ENCODE data around the gene CCNG1.

Gene CCNG1

GRCh38 chr5:163434401-163434866 lies 3.0 kb upstream of the CCNG1 start:
- no peaks in the 10 kb centered on the region for H3K9me3 ChIP-seq (ENCODE audit: low read depth, low read length)
- DNase-seq (ENCODE audit: low read depth, low spot score) = no peak
- no peak overlapping the region for H3K27ac ChIP-seq
- no peak overlapping the region for H3K4me3 ChIP-seq
- H3K9ac ChIP-seq (ENCODE audit: insufficient read length) = no peak overlapping the region
- TF ChIP-seq POLR2AphosphoS5 (IDR thresholded peaks at IDR 0.05; ENCODE audit: borderline replicate concordance, low read depth, low read length) (no peak), EZH2 (IDR thresholded peaks at IDR 0.05) (no peak), FOXP2 (optimal IDR thresholded peaks at IDR 0.05; ENCODE audit: control extremely low read depth, extremely low read length, insufficient read depth) (no peak)
- H3K36me3 ChIP-seq (ENCODE audit: insufficient read depth, low read length) = peaks cover 6% of the 10 kb centered on the region

GRCh38 chr5:163436515-163436914 lies 880 bp upstream of the CCNG1 start:
- peaks cover 23% of the 10 kb centered on the region for H3K36me3 ChIP-seq (ENCODE audit: insufficient read depth, low read length)
- peak overlapping the region; percentile 91 for H3K4me3 ChIP-seq
- no peak overlapping the region for H3K27ac ChIP-seq
- no peaks in the 10 kb centered on the region for H3K9me3 ChIP-seq (ENCODE audit: low read depth, low read length)
- peak overlapping the region; percentile 75 for H3K9ac ChIP-seq (ENCODE audit: insufficient read length)
- TF ChIP-seq POLR2AphosphoS5 (IDR thresholded peaks at IDR 0.05; ENCODE audit: borderline replicate concordance, low read depth, low read length) (no peak), FOXP2 (optimal IDR thresholded peaks at IDR 0.05; ENCODE audit: control extremely low read depth, extremely low read length, insufficient read depth) (no peak), EZH2 (IDR thresholded peaks at IDR 0.05) (no peak)
- no peak for DNase-seq (ENCODE audit: low read depth, low spot score)

- Histone ChIP-seq H3K9ac (ENCODE audit: insufficient read length) (peak overlapping the region; percentile 75), H3K4me3 (peak overlapping the region; percentile 91), H3K27ac (0 out of 2 replicates have a peak overlapping the region, but pooled peaks have one; percentile 48), H3K36me3 (ENCODE audit: insufficient read depth, low read length) (peaks cover 27% of the 10 kb centered on the region), H3K9me3 (ENCODE audit: low read depth, low read length) (no peaks in the 10 kb centered on the region)
- no peak for DNase-seq (ENCODE audit: low read depth, low spot score)
- TF ChIP-seq FOXP2 (optimal IDR thresholded peaks at IDR 0.05; ENCODE audit: control extremely low read depth, extremely low read length, insufficient read depth) (no peak), POLR2AphosphoS5 (IDR thresholded peaks at IDR 0.05; ENCODE audit: borderline replicate concordance, low read depth, low read length) (no peak), EZH2 (IDR thresholded peaks at IDR 0.05) (no peak)
These were observed 435 bp upstream of the CCNG1 start for GRCh38 chr5:163437011-163437308.

GRCh38 chr5:163439092-163439425 lies 1.7 kb downstream of the CCNG1 start:
- Histone ChIP-seq H3K9ac (ENCODE audit: insufficient read length) (peak overlapping the region; percentile 7), H3K9me3 (ENCODE audit: low read depth, low read length) (no peaks in the 10 kb centered on the region), H3K4me3 (no peak overlapping the region; the same call in 1 of the 2 replicates), H3K36me3 (ENCODE audit: insufficient read depth, low read length) (peaks cover 48% of the 10 kb centered on the region), H3K27ac (no peak overlapping the region)
- no peak for TF ChIP-seq POLR2AphosphoS5 (IDR thresholded peaks at IDR 0.05; ENCODE audit: borderline replicate concordance, low read depth, low read length)
- TF ChIP-seq FOXP2 (optimal IDR thresholded peaks at IDR 0.05; ENCODE audit: control extremely low read depth, extremely low read length, insufficient read depth) = no peak
- TF ChIP-seq EZH2 (IDR thresholded peaks at IDR 0.05) = no peak
- no peak for DNase-seq (ENCODE audit: low read depth, low spot score)

GRCh38 chr5:163440954-163441353 lies 3.6 kb downstream of the CCNG1 start:
- Histone ChIP-seq H3K27ac (no peak overlapping the region), H3K36me3 (ENCODE audit: insufficient read depth, low read length) (peaks cover 67% of the 10 kb centered on the region)
- TF ChIP-seq POLR2AphosphoS5 (IDR thresholded peaks at IDR 0.05; ENCODE audit: borderline replicate concordance, low read depth, low read length) (no peak), EZH2 (IDR thresholded peaks at IDR 0.05) (no peak), FOXP2 (optimal IDR thresholded peaks at IDR 0.05; ENCODE audit: control extremely low read depth, extremely low read length, insufficient read depth) (no peak)

GRCh38 chr5:163444526-163444925 lies 7.1 kb downstream of the CCNG1 start:
- no peak overlapping the region for H3K4me3 ChIP-seq
- DNase-seq (ENCODE audit: low read depth, low spot score) = no peak
- TF ChIP-seq EZH2 (IDR thresholded peaks at IDR 0.05) (no peak), POLR2AphosphoS5 (IDR thresholded peaks at IDR 0.05; ENCODE audit: borderline replicate concordance, low read depth, low read length) (no peak), FOXP2 (optimal IDR thresholded peaks at IDR 0.05; ENCODE audit: control extremely low read depth, extremely low read length, insufficient read depth) (no peak)
- H3K36me3 ChIP-seq (ENCODE audit: insufficient read depth, low read length) = peaks cover 95% of the 10 kb centered on the region
- H3K9me3 ChIP-seq (ENCODE audit: low read depth, low read length) = no peaks in the 10 kb centered on the region
- H3K9ac ChIP-seq (ENCODE audit: insufficient read length) = no peak overlapping the region
- H3K27ac ChIP-seq = no peak overlapping the region

More at GRCh38 chr5:163440954-163441353, 3.6 kb downstream of the CCNG1 start:
- no peak overlapping the region for H3K9ac ChIP-seq (ENCODE audit: insufficient read length)
- DNase-seq (ENCODE audit: low read depth, low spot score) = no peak
- H3K4me3 ChIP-seq = no peak overlapping the region
- no peaks in the 10 kb centered on the region for H3K9me3 ChIP-seq (ENCODE audit: low read depth, low read length)

GRCh38 chr5:163445345-163445744 lies 8.0 kb downstream of the CCNG1 start:
- H3K4me3 ChIP-seq = no peak overlapping the region
- H3K27ac ChIP-seq = no peak overlapping the region
- no peak for TF ChIP-seq EZH2 (IDR thresholded peaks at IDR 0.05)
- TF ChIP-seq FOXP2 (optimal IDR thresholded peaks at IDR 0.05; ENCODE audit: control extremely low read depth, extremely low read length, insufficient read depth) = no peak
- no peak for TF ChIP-seq POLR2AphosphoS5 (IDR thresholded peaks at IDR 0.05; ENCODE audit: borderline replicate concordance, low read depth, low read length)
- DNase-seq (ENCODE audit: low read depth, low spot score) = no peak
- H3K36me3 ChIP-seq (ENCODE audit: insufficient read depth, low read length) = peaks cover 97% of the 10 kb centered on the region
- H3K9ac ChIP-seq (ENCODE audit: insufficient read length) = no peak overlapping the region
- no peaks in the 10 kb centered on the region for H3K9me3 ChIP-seq (ENCODE audit: low read depth, low read length)

- TF ChIP-seq POLR2AphosphoS5 (IDR thresholded peaks at IDR 0.05; ENCODE audit: borderline replicate concordance, low read depth, low read length) (no peak), FOXP2 (optimal IDR thresholded peaks at IDR 0.05; ENCODE audit: control extremely low read depth, extremely low read length, insufficient read depth) (no peak), EZH2 (IDR thresholded peaks at IDR 0.05) (no peak)
- no peak overlapping the region for H3K27ac ChIP-seq
- H3K4me3 ChIP-seq = no peak overlapping the region
- no peak overlapping the region for H3K9ac ChIP-seq (ENCODE audit: insufficient read length)
- no peaks in the 10 kb centered on the region for H3K9me3 ChIP-seq (ENCODE audit: low read depth, low read length)
- DNase-seq (ENCODE audit: low read depth, low spot score) = no peak
- H3K36me3 ChIP-seq (ENCODE audit: insufficient read depth, low read length) = peaks cover 94% of the 10 kb centered on the region
These were observed 9.8 kb downstream of the CCNG1 start for GRCh38 chr5:163447191-163447590.

GRCh38 chr5:163447875-163448274 lies 10.5 kb downstream of the CCNG1 start:
- no peak overlapping the region for H3K4me3 ChIP-seq
- no peak overlapping the region for H3K9ac ChIP-seq (ENCODE audit: insufficient read length)
- no peak overlapping the region for H3K27ac ChIP-seq
- peaks cover 94% of the 10 kb centered on the region for H3K36me3 ChIP-seq (ENCODE audit: insufficient read depth, low read length)
- no peak for DNase-seq (ENCODE audit: low read depth, low spot score)
- TF ChIP-seq POLR2AphosphoS5 (IDR thresholded peaks at IDR 0.05; ENCODE audit: borderline replicate concordance, low read depth, low read length) (no peak), FOXP2 (optimal IDR thresholded peaks at IDR 0.05; ENCODE audit: control extremely low read depth, extremely low read length, insufficient read depth) (no peak), EZH2 (IDR thresholded peaks at IDR 0.05) (no peak)
- H3K9me3 ChIP-seq (ENCODE audit: low read depth, low read length) = no peaks in the 10 kb centered on the region

All from SK-N-MC (cell line).